Liver (tissue), 9 donors: Measurements from ENCODE around the gene LYSET. TPM values are rescaled to one million over a fixed set of nuclear protein-coding genes. Genes with fewer than 3 reads are reported as not detected.
"Not testable (repeated sequence)": the region's sequence is repeated elsewhere in the genome, so short reads cannot be mapped to it uniquely, and the experiment has no call there.

Experiments
- DNase-seq: peaks from one replicate; pipeline ENCODE4 v3.0.0-alpha.2; 2017; ENCODE audit warnings: low spot score
- H3K27ac ChIP-seq, 2 donors: one replicate each; pipeline ENCODE4 v1.7.0; 2013; ENCODE audit warnings: inconsistent platforms in 2 of 2, low read length in 2 of 2, control low read depth in 1 of 2, low read depth in 1 of 2, mild to moderate bottlenecking in 1 of 2
- H3K27me3 ChIP-seq, 4 donors: one replicate each; pipeline versions ENCODE4 v1.6.1 to v1.7.0; 2013; ENCODE audit warnings: low read length in 3 of 4, inconsistent platforms in 1 of 4, mild to moderate bottlenecking in 1 of 4, moderate library complexity in 1 of 4; ENCODE audit not compliant: control insufficient read depth in 4 of 4, insufficient read depth in 4 of 4
- H3K36me3 ChIP-seq, 4 donors: one replicate each; pipeline versions ENCODE4 v1.6.1 to v1.7.0; 2013; ENCODE audit warnings: low read length in 3 of 4, mild to moderate bottlenecking in 3 of 4, low read depth in 1 of 4, moderate library complexity in 1 of 4; ENCODE audit not compliant: control insufficient read depth in 4 of 4, insufficient read depth in 3 of 4
- H3K4me1 ChIP-seq, 4 donors: one replicate each; pipeline versions ENCODE4 v1.6.1 to v1.7.0; 2013; ENCODE audit warnings: low read length in 3 of 4, mild to moderate bottlenecking in 3 of 4, moderate library complexity in 1 of 4; ENCODE audit not compliant: control insufficient read depth in 4 of 4, insufficient read depth in 4 of 4
- H3K4me3 ChIP-seq, 3 donors: one replicate each; pipeline versions ENCODE4 v1.6.1 to v1.7.0; 2013; ENCODE audit warnings: low read length in 3 of 3, control low read depth in 1 of 3, low read depth in 1 of 3, mild to moderate bottlenecking in 1 of 3
- H3K9ac ChIP-seq, 2 donors: one replicate each; pipeline ENCODE4 v1.7.0; 2013; ENCODE audit warnings: low read length in 2 of 2, mild to moderate bottlenecking in 2 of 2, moderate library complexity in 2 of 2, control low read depth in 1 of 2, low read depth in 1 of 2
- H3K9me3 ChIP-seq, 4 donors: one replicate each; pipeline versions ENCODE4 v1.6.1 to v1.7.0; 2013; ENCODE audit warnings: low read length in 3 of 4; ENCODE audit not compliant: control insufficient read depth in 4 of 4
- ATF3 ChIP-seq: IDR thresholded peaks from 2 replicates; pipeline ENCODE4 v1.6.1; 2016; ENCODE audit warnings: antibody characterized with exemption
- CTCF ChIP-seq: fragments of 150-350 bp; IDR thresholded peaks from 2 replicates; pipeline ENCODE4 v1.5.1; 2017; ENCODE audit warnings: improper control_type of control experiment, low read depth, low read length; ENCODE audit not compliant: missing input control
- EGR1 ChIP-seq, 2 donors: IDR thresholded peaks; 2 replicates each; pipeline ENCODE4 v1.6.1; 2016 to 2018; ENCODE audit warnings: antibody characterized with exemption in 2 of 2, low read depth in 2 of 2
- FOXA1 ChIP-seq: IDR thresholded peaks from 2 replicates; pipeline ENCODE4 v1.6.1; 2016; ENCODE audit warnings: antibody characterized with exemption
- FOXA2 ChIP-seq: IDR thresholded peaks from 2 replicates; pipeline ENCODE4 v1.6.1; 2016; ENCODE audit warnings: antibody characterized with exemption
- GABPA ChIP-seq, 2 donors: IDR thresholded peaks in 1 of 2; conservative IDR thresholded peaks in 1 of 2; 2 replicates each; pipeline ENCODE4 v1.6.1; 2016; ENCODE audit warnings: antibody characterized with exemption in 2 of 2, mild to moderate bottlenecking in 1 of 2, moderate library complexity in 1 of 2
- HNF4A ChIP-seq, 2 donors: conservative IDR thresholded peaks; 2 replicates each; pipeline ENCODE4 v1.6.1; 2016; ENCODE audit warnings: antibody characterized with exemption in 2 of 2, mild to moderate bottlenecking in 2 of 2
- HNF4G ChIP-seq: IDR thresholded peaks from 2 replicates; pipeline ENCODE4 v1.6.1; 2016; ENCODE audit warnings: antibody characterized with exemption
- JUND ChIP-seq, 2 donors: IDR thresholded peaks; 2 replicates each; pipeline ENCODE4 v1.6.1; 2016; ENCODE audit warnings: antibody characterized with exemption in 2 of 2
- NR2F2 ChIP-seq: IDR thresholded peaks from 2 replicates; pipeline ENCODE4 v1.6.1; 2016; ENCODE audit warnings: antibody characterized with exemption
- RAD21 ChIP-seq, 2 donors: IDR thresholded peaks; 2 replicates each; pipeline ENCODE4 v1.6.1; 2016; ENCODE audit warnings: antibody characterized with exemption in 2 of 2, mild to moderate bottlenecking in 2 of 2
- RXRA ChIP-seq, 2 donors: IDR thresholded peaks; 2 replicates each; pipeline ENCODE4 v1.6.1; 2017 to 2018; ENCODE audit warnings: antibody characterized with exemption in 2 of 2, mild to moderate bottlenecking in 1 of 2
- SP1 ChIP-seq: IDR thresholded peaks from 2 replicates; pipeline ENCODE4 v1.6.1; 2018; ENCODE audit warnings: antibody characterized with exemption, mild to moderate bottlenecking
- TAF1 ChIP-seq: conservative IDR thresholded peaks from 2 replicates; pipeline ENCODE4 v1.6.1; 2016; ENCODE audit warnings: antibody characterized with exemption, mild to moderate bottlenecking
- YY1 ChIP-seq: IDR thresholded peaks from 2 replicates; pipeline ENCODE4 v1.6.1; 2016; ENCODE audit warnings: antibody characterized with exemption, mild to moderate bottlenecking
- ZBTB33 ChIP-seq: IDR thresholded peaks from 2 replicates; pipeline ENCODE4 v1.6.1; 2016; ENCODE audit warnings: antibody characterized with exemption
- WGBS: extraction: QIAGEN DNeasy Blood & Tissue Kit; methylation state at CpG from one replicate; pipeline ENCODE4 v1.1.7; 2013; 5-methylcytosine and 5-hydroxymethylcytosine counted together
- polyA plus RNA-seq, 2 donors: library from polyadenylated mRNA; stranded (reverse) in 1 of 2; unstranded in 1 of 2; fragments of 200-250 nt in 1 of 2; fragments of >200 nt in 1 of 2; fragmentation: Nextera tagmentation in 1 of 2; extraction: Ambion mirVana in 1 of 2; gene quantifications; one replicate each; pipeline versions ENCODE4 v1.2.1 to v1.2.3, GENCODE V29; 2013 to 2015
- total RNA-seq, 2 donors: library from RNA; depleted of rRNA; stranded (reverse); fragments of >200 nt; gene quantifications; one replicate each; pipeline ENCODE4 v1.2.3, GENCODE V29; 2014
- TF ChIP-seq, protein P1 (sequence below): IDR thresholded peaks from 2 replicates; pipeline ENCODE4 v1.6.1; 2016; ENCODE audit warnings: antibody characterized with exemption
- TF ChIP-seq, protein P2 (sequence below): IDR thresholded peaks from 2 replicates; pipeline ENCODE4 v1.6.1; 2016; ENCODE audit warnings: antibody characterized with exemption, mild to moderate bottlenecking
- donor health status: healthy.
- donor health status: healthy.
- donor health status: healthy.
- donor health status: healthy.
- donor health status: healthy.

The LYSET gene
- total and polyA plus RNA-seq, 4 donors: 5.6 to 13.4 (median 6.5) TPM

- Histone ChIP-seq H3K4me1 (peaks cover 12 to 57% (median 43%) of the 10 kb centered on the region in 4 donors), H3K9ac (peak overlapping the region; percentile 48 to 60), H3K9me3 (no peaks in the 10 kb centered on the region), H3K27me3 (no peaks in the 10 kb centered on the region), H3K27ac (peak overlapping the region; percentile 88 to 92), H3K36me3 (no peaks in the 10 kb centered on the region), H3K4me3 (no peak overlapping the region)
- no peak for DNase-seq
- TF ChIP-seq ATF3 (no peak), RXRA (IDR thresholded peaks at IDR 0.05) (peak in 1 of 2 donors; percentile 49), HNF4A (conservative IDR thresholded peaks at IDR 0.05) (peak in 1 of 2 donors; percentile 22)
- WGBS: 23% methylated on average over 8 of the region's 8 CpGs
These were observed 49.1 kb upstream of the LYSET start for GRCh38 chr14:93136009-93136408.

DNA sequence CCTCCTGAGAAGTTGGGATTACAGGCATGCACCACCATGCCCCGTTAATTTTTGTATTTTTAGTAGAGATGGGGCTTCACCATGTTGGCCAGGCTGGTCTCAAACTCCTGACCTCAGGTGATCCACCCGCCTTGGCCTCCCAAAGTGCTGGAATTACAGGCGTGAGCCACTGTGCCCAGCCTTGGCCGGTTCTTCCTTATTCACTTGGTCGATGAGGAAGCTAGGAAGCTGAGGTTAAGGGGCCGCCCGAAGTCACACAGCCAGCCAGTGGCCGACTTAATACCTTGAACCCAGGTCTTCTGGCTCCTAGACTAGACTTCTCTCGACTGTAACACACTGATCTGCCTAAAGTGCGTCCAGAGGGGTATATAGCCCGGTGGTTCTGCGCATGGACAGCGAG is 48.6 kb upstream of the LYSET start:
- H3K9me3 ChIP-seq, H3K27me3 ChIP-seq, H3K4me3 ChIP-seq, H3K36me3 ChIP-seq, DNase-seq: not testable (repeated sequence)
- peaks cover 12 to 57% (median 43%) of the 10 kb centered on the region in 4 donors for H3K4me1 ChIP-seq
- 77% methylated on average over 13 of the region's 13 CpGs for WGBS
- H3K27ac ChIP-seq: peak overlapping the region; percentile 36 to 92
- peak overlapping the region in 1 of 2 donors; percentile 20 for H3K9ac ChIP-seq

GRCh38 chr14:93137864-93138263 is 47.3 kb upstream of the LYSET start:
- Histone ChIP-seq H3K27me3 (no peaks in the 10 kb centered on the region), H3K27ac (peak overlapping the region in 1 of 2 donors; percentile 9), H3K36me3 (no peaks in the 10 kb centered on the region), H3K9me3 (no peaks in the 10 kb centered on the region), H3K4me1 (peaks cover 12 to 59% (median 40%) of the 10 kb centered on the region in 4 donors), H3K9ac (no peak overlapping the region), H3K4me3 (no peak overlapping the region)
- 30% methylated on average over 17 of the region's 17 CpGs for WGBS
- TF ChIP-seq YY1 (no peak), TAF1 (no peak), FOXA2 (no peak), RAD21 (IDR thresholded peaks at IDR 0.05) (peak; percentile 72 to 79), JUND (IDR thresholded peaks at IDR 0.05) (no peak), HNF4A (conservative IDR thresholded peaks at IDR 0.05) (no peak), EGR1 (IDR thresholded peaks at IDR 0.05; ENCODE audit: low read depth in 2 of 2) (no peak), GABPA (IDR thresholded peaks at IDR 0.05 in 1 of 2, conservative IDR thresholded peaks at IDR 0.05 in 1 of 2) (no peak), ZBTB33 (no peak), NR2F2 (no peak), CTCF (peak; percentile 24), HNF4G (no peak), ATF3 (no peak), FOXA1 (no peak), SP1 (peak; percentile 22), RXRA (IDR thresholded peaks at IDR 0.05) (peak in 1 of 2 donors; percentile 25)
- TF ChIP-seq, protein P1, sequence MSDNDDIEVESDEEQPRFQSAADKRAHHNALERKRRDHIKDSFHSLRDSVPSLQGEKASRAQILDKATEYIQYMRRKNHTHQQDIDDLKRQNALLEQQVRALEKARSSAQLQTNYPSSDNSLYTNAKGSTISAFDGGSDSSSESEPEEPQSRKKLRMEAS: no peak
- TF ChIP-seq, protein P2, sequence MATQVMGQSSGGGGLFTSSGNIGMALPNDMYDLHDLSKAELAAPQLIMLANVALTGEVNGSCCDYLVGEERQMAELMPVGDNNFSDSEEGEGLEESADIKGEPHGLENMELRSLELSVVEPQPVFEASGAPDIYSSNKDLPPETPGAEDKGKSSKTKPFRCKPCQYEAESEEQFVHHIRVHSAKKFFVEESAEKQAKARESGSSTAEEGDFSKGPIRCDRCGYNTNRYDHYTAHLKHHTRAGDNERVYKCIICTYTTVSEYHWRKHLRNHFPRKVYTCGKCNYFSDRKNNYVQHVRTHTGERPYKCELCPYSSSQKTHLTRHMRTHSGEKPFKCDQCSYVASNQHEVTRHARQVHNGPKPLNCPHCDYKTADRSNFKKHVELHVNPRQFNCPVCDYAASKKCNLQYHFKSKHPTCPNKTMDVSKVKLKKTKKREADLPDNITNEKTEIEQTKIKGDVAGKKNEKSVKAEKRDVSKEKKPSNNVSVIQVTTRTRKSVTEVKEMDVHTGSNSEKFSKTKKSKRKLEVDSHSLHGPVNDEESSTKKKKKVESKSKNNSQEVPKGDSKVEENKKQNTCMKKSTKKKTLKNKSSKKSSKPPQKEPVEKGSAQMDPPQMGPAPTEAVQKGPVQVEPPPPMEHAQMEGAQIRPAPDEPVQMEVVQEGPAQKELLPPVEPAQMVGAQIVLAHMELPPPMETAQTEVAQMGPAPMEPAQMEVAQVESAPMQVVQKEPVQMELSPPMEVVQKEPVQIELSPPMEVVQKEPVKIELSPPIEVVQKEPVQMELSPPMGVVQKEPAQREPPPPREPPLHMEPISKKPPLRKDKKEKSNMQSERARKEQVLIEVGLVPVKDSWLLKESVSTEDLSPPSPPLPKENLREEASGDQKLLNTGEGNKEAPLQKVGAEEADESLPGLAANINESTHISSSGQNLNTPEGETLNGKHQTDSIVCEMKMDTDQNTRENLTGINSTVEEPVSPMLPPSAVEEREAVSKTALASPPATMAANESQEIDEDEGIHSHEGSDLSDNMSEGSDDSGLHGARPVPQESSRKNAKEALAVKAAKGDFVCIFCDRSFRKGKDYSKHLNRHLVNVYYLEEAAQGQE: peak; percentile 25
- DNase-seq: no peak
